Adrenal gland (tissue), 5 donors: ENCODE data around the gene METTL5.
"Not testable (repeated sequence)": the region's sequence is repeated elsewhere in the genome, so short reads cannot be mapped to it uniquely, and the experiment has no call there.

Experiments
- POLR2A ChIP-seq, 2 donors: fragments of 450-650 bp; IDR thresholded peaks; one replicate each; pipeline ENCODE4 v1.6.1; 2017; ENCODE audit warnings: antibody characterized with exemption in 2 of 2, mild to moderate bottlenecking in 2 of 2, moderate library complexity in 1 of 2
- TF ChIP-seq, protein P1 (sequence below), 6 experiments: fragments of 450-650 bp in 4 of 6; fragments of 200-600 bp in 2 of 6; sonication (generic) in 1 of 6; IDR thresholded peaks; 1 replicate in 5 of 6; 2 replicates in 1 of 6; pipeline versions ENCODE4 v1.5.1 to v1.8.0; 2016 to 2021; ENCODE audit warnings: antibody characterized with exemption in 6 of 6, mild to moderate bottlenecking in 2 of 6, moderate library complexity in 1 of 6
- donor health status: DM: no; HTN: no; CAD: no.

DNA sequence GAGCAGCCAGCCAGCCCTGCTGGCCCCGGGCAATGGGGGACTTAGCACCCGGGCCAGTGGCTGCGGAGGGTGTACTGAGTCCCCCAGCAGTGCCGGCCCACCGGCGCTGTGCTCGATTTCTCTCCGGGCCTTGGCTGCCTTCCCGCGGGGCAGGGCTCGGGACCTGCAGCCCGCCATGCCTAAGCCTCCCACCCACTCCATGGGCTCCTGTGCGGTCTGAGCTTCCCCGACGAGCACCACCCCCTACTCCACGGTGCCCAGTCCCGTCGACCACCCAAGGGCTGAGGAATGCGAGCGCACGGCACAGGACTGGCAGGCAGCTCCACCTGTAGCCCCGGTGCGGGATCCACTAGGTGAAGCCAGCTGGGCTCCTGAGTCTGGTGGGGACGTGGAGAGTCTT is 16.9 kb upstream of the METTL5 start:
- TF ChIP-seq, protein P1, sequence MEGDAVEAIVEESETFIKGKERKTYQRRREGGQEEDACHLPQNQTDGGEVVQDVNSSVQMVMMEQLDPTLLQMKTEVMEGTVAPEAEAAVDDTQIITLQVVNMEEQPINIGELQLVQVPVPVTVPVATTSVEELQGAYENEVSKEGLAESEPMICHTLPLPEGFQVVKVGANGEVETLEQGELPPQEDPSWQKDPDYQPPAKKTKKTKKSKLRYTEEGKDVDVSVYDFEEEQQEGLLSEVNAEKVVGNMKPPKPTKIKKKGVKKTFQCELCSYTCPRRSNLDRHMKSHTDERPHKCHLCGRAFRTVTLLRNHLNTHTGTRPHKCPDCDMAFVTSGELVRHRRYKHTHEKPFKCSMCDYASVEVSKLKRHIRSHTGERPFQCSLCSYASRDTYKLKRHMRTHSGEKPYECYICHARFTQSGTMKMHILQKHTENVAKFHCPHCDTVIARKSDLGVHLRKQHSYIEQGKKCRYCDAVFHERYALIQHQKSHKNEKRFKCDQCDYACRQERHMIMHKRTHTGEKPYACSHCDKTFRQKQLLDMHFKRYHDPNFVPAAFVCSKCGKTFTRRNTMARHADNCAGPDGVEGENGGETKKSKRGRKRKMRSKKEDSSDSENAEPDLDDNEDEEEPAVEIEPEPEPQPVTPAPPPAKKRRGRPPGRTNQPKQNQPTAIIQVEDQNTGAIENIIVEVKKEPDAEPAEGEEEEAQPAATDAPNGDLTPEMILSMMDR (IDR thresholded peaks at IDR 0.05), result not testable (repeated sequence)
- TF ChIP-seq POLR2A (IDR thresholded peaks at IDR 0.05), result not testable (repeated sequence)
